Measurements from ENCODE around the gene HOXD11.

GRCh38 chr2:176098366-176099158 lies 8.5 kb upstream of the HOXD11 start:
- no peak for TF ChIP-seq CTCF (conservative IDR thresholded peaks at IDR 0.05; ENCODE audit: low read length)
- no peak for TF ChIP-seq EZH2phosphoT487 (IDR thresholded peaks at IDR 0.05; ENCODE audit: borderline replicate concordance, low read depth, low read length)
